GM19324 (cell line): Measurements from ENCODE around the gene ZNF516.

Source experiments
- ATAC-seq: cut with Tn5 transposase; IDR thresholded peaks from one replicate; pipeline ENCODE4 v1.9.1; 2021; ENCODE audit warnings: mild to moderate bottlenecking, moderate library complexity; ENCODE audit not compliant: unreplicated experiment, low FRiP score

Gene ZNF516

DNA sequence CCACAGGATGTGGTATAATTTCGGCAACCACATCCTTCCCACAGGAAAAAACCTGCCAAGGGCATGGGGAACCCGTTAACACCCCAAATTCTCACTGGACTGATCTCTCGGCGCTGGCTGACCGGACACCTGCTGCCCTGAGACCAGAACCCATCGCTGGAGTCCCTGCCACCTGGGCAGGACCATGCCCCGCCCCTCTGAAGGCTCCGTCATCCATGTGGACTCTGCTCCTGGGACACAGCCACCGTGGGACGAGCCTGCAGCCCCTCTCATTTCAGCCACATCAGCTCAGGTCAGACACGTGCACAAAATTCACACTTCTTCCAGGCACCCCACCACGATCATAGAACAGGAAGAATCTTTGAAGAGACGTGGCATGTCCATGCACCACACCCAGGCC is 108.2 kb downstream of the ZNF516 start:
- no peak for ATAC-seq

GRCh38 chr18:76386071-76386470 is 109.0 kb downstream of the ZNF516 start:
- ATAC-seq: no peak

DNA sequence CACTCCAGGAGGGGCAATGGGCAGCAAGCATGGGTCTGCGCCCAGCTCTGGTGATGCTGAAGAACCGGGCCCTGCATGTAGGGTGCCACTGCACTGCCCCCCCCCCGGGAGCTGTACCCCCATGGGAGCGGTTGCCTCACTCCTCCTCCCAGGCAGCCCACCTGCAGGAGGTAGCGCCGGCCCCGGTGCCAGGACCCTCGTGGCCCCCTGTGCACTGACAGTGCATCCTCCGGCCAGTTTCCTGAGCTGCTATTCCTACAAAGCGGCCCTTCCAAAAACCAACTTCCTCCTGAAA is 109.4 kb downstream of the ZNF516 start:
- ATAC-seq: no peak

DNA sequence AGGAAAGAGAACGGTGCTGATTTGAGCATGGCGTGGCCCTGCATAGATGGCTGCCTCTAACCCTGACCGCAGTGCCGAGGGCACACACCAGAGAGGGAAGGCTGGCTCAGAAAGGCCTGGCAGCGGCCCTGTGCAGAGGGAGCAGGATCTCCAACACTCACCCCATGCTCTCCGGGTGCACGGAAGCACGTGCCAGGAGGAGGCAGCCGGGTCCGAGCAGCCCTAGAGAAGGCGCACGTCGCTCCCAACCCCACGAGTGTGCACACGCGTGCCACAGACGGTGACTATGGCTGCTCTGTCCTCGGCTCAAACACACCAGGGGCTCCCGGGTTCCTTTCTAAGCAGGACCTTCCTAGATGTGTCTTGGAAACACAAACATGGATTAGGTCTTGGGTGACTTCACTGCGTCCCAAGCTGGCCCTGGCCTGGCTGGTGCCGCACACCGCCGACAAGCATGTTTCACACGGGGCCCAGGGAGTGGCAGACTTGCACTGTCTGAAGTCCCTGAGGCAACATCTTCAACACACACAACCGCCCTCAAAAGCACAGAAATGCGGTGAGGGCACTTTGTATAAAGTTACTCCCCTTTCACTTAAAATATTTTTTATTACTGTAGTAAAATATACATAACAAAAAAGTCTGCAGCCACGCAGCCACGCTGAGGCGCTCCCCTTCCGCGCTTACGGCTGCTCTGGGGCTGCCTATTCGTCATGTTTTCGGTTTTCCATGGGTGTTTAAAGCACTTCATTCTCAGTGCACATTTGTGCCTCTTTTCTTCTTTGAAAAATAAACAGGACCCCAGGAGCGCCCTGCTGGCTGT is 110.0 kb downstream of the ZNF516 start:
- ATAC-seq: no peak

DNA sequence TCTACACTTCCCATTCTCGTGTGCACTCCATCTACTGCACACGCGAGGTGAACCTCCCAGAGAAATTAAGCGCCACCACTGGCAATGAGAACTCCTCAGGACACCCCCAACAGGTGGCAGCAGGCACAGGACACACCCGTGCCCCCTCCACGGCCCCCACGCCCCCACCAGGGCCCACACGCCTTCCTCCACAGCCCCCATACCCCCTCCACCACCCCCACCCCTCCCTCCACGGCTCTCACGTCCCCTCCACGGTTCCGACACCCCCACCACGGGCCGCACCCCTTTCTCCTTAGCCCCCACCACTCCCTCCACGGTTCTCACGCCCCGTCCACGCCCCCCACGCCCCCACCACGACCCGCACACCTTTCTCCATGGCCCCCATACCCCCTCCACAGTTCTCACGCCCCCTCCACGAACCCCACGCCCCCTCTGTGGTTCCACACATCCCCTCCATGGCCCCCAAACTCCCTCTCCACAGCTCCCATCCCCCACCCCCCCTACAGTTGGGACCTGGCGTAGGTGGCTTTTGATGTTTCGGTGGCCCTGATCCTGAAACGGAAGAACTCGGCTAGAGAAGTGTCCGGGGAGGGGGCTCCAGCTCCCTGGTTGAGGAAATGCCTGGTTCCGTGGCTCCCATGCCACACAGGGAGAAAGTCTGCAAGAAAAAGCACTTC is 110.8 kb downstream of the ZNF516 start:
- ATAC-seq: no peak

DNA sequence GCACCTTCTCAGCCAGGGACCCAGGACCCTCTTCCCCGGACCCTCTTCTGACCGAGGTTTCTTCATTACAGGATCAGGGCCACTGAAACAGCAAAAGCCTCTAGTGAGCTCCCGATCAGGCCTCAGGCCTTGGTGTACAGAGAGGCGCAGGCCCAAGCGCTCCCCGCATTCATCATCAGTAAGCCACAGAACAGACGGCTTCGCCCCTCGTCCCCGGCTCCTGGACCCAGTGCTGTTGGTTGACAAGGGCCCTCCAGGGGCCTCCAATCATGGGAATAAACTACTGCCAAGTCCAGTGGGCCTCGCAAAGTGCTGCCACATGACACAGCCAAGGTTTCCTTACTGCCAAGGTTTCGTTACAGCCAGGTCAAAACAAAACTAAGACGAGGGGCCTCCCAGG is 111.4 kb downstream of the ZNF516 start:
- ATAC-seq: no peak

DNA sequence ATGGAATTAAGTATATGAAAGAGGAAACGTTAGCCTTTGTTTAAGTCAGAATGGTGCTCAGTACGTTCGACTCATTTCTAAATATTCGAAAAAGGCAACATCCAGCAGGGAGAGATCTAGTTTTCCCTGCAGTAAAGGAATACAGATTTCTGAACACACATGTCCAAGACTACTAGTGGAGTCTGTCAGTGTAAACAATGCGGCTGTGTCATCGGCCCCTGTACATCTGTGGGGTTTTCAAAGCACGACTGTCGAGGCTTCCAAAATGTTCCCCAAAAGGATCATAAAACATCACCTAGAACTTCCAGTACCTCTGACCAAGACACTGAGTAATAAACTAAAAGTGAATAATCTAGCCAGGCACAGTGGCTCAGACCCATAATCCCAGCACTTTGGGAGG is 112.8 kb downstream of the ZNF516 start:
- ATAC-seq: no peak

GRCh38 chr18:76380791-76381405 is 114.1 kb downstream of the ZNF516 start:
- ATAC-seq: no peak

- no peak for ATAC-seq
Measured at GRCh38 chr18:76380127-76380729, 114.8 kb downstream of the ZNF516 start.

GRCh38 chr18:76379226-76380126 is 115.6 kb downstream of the ZNF516 start:
- no peak for ATAC-seq

- ATAC-seq: no peak
Measured at GRCh38 chr18:76378526-76379215, 116.4 kb downstream of the ZNF516 start.

- ATAC-seq: no peak
Measured at GRCh38 chr18:76377359-76377756, 117.7 kb downstream of the ZNF516 start.

- no peak for ATAC-seq
Measured at GRCh38 chr18:76376668-76377358, 118.2 kb downstream of the ZNF516 start.

- ATAC-seq: no peak
Measured at GRCh38 chr18:76376225-76376624, 118.8 kb downstream of the ZNF516 start.

DNA sequence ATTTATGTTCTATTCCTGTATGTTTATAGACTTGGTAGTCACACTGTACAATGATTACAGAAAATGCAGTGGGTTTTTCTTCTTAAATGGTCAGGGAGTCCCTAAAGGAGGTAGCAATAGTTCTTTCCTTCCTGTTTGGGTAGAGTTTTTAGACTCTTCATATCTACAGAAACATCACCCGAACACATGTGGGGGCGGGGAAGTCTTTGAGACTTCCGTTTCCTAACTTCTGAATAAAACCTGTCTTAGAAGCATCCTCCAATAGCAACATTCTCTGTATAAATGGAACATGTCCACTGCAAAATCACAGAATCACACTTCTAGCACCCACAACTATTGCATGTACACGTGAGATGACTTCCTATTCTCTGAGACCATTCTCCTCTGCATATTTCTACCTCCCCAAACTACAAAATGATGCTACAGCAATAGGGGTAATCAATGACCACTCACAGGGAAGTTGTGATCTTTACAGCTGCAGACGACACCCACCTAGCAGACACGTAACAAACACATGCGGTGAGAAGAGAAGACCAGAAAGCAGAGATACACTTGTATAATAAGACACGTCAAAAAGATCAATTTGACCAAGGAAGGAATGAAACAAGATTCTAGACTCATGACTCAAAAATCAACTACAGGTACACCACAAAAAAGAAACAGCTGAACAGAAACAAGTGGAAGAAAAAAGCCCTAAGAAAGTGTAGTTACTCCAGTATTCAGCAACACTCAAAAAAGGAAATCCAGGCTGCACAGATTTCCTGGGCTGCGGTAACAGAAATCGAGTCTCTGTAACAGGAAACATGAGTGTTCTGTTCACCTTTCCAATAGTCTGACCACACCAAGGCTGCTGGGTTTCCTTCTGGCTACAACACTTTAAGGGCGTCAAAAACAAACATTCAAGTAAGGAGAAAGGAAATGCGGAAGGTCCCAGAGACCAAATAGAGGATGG is 120.4 kb downstream of the ZNF516 start:
- ATAC-seq: no peak

- no peak for ATAC-seq
Measured at GRCh38 chr18:76373297-76373696, 121.7 kb downstream of the ZNF516 start.

DNA sequence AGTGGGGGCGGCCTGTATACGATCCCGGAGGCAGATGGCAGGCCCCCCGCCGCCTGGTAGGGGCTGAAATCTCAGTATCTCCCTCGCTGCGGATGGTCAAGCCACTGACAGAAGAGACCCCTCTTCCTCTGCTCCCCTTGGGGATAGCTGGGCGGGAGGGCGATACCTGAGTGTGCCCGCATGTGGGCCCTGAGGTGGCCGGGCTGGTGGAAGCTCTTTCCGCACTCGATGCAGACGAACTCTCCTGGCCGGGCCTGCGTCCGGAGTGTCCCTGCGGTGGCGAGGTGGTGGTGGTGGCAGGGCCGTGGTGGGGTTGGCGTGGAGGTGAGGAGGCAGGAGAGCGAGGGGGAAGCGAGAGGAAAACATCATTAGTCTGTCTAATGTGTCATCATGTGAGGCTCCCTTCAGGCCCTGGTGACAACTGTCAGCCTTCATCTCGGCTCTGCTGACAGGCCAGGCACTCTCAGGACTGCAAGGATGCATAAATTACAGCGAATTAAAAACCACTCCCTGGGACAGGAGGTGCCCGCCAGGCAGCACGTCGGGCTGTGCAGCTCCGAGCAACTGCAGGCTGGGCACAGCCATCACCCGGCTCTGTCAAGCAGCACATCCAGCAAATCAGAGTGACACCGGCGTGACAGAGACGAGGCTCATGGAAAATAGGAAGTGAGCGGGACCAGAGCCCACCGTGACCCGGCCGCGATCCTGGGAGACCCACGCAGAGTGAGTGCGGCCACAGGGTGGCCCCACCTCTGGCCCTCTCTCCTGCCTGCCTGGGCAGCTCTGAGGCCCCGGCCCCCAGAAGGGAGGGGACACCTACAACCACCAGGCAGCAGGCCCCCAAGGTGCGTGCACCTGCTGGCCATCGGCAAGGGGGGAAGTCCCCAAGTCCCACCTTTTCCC is 123.5 kb downstream of the ZNF516 start:
- no peak for ATAC-seq
